ENCODE measurements around the gene ACMSD. TPM values are rescaled to one million over a fixed set of nuclear protein-coding genes. Genes with fewer than 3 reads are reported as not detected.
"Not testable (repeated sequence)": the region's sequence is repeated elsewhere in the genome, so short reads cannot be mapped to it uniquely, and the experiment has no call there.

ACMSD gene
- total RNA-seq, 2 experiments from 2014 or later: not detected

DNA sequence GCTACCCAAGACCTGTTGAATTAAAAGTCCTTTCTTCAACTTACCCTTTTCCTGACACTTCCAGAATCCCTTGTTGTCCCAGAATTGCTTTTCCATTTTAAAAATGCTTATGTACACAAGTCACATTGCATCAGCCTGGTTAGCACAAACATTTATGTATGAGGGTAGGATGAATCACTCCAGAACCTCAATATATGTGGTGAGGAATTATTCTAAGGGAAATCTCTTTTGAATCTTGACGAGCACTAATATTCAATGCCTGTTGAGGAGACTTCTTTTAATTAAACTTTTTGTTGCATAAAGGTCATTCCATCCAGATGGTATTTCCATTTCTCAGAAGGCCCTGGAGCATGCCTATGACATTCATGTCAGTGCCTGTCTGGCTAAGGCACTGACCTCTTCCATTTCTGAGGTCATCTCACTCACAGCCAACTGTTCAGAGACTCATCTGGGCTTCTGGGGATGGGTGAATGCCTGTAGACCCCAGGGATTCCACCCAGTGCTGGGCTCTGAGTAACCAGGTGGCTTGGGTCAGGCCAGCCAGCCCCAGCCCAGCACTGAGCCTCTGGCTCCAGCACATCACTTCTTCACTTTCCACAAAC, 28.2 kb downstream of the ACMSD start:
- DNase-seq: no peak
- Mint-ChIP-seq H3K36me3 (no peaks in the 10 kb centered on the region), H3K27ac (no peak overlapping the region), H3K27me3 (no peaks in the 10 kb centered on the region), H3K4me3 (no peak overlapping the region), H3K4me1 (no peaks in the 10 kb centered on the region), H3K9me3 (no peaks in the 10 kb centered on the region)

DNA sequence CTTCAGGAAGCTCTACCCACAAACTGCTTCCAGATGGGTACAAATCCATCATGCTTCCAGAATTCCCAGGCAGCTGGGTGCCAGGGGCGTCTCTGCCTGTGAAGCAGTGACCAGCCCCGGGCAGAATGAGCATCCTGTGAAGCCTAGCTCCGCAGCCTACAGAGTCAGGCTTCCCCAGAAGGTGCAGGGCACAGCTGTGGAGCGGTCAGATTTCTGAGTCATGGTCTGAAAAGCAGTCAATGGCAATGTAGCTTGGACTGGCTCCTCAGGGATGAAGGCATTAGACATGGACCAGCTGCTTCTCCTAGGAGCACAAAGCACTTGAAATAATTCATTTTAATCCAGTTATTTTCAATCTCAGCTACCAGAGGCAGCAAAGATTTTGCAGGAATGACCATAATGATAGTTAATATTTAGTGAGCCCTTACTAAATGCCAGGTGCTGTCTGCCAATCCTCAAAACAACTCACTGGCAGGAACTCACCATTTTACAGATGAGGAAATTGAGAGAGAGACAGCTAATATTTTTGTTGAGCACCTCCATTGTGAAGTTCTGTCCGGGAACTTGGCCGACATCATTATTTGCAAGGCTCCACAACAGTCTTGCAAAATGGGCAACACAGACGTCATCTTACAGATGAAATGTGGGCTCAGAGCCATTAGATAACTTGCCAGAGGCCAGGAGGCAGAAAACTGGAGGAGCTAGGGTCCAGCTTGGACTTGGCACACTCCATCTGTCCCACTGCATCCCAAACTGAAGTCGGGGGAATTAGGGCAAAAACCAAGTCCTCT, 31.7 kb downstream of the ACMSD start:
- H3K27me3 Mint-ChIP-seq: no peaks in the 10 kb centered on the region
- DNase-seq: no peak
- no peak overlapping the region for H3K27ac Mint-ChIP-seq
- no peaks in the 10 kb centered on the region for H3K4me1 Mint-ChIP-seq
- no peaks in the 10 kb centered on the region for H3K36me3 Mint-ChIP-seq
- no peaks in the 10 kb centered on the region for H3K9me3 Mint-ChIP-seq
- H3K4me3 Mint-ChIP-seq: no peak overlapping the region

DNA sequence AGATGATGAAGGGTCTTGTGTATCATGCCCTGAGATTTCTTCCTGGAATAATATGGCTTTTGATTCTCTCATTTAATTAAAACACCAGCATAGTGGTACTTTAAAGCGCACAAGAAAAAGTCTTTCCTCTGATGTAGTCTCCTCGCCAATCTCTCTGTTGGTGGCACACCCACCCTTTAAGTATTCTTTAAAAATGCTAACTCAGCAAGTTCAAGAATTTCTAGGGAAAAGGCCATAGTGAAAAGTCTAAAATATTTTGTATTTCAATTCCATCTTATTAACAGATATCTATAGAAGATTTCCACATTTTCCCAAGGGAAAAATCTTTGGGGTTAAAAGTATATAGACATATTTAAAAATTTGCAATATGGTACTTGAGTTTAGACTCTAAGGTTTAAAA, 34.7 kb downstream of the ACMSD start:
- no peaks in the 10 kb centered on the region for H3K27me3 Mint-ChIP-seq
- no peak overlapping the region for H3K27ac Mint-ChIP-seq
- H3K4me1 Mint-ChIP-seq: no peaks in the 10 kb centered on the region
- H3K4me3 Mint-ChIP-seq: no peak overlapping the region
- peaks cover 8% of the 10 kb centered on the region for H3K9me3 Mint-ChIP-seq
- peaks cover 4% of the 10 kb centered on the region for H3K36me3 Mint-ChIP-seq
- DNase-seq: no peak

DNA sequence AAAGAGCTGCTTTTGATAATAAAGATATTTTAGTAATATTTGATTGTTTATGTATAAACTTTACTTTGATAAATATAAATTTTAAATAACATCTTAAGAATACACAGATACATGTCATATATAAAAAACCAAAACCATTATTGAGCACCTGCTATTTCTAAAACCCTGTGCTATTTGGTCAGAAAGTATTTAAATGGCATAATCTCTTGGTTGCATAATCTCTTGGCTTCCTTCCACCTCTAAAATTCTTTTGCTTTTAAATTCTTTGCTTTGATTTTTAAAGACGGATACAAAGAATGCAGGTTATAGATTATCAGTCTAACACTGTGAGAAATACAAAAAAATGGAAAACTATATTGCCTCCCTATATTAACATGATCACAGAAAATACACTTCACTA, 36.9 kb downstream of the ACMSD start:
- Mint-ChIP-seq H3K27ac (no peak overlapping the region), H3K4me3 (no peak overlapping the region)

DNA sequence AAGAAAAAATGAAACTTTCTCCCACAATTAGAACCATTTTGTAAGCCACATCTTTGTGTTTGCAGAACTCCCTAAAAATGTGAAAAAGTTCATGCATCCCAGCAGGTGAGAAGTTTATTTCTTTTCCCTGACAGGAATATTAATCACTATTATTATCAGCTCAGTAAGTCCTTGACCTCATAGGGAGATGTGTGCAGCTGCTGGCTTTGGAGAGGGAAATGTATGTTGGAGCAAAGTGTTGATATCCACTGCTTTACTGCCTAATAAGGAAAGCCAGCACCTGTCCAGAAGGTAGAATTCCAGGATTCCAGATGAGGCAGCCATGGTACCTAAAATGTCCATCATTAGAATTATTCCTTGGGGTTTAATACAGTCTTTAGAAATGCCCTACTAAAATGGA, 44.4 kb downstream of the ACMSD start:
- no peak for DNase-seq
- Mint-ChIP-seq H3K4me3 (no peak overlapping the region), H3K27me3 (no peaks in the 10 kb centered on the region), H3K9me3 (peaks cover 16% of the 10 kb centered on the region), H3K4me1 (no peaks in the 10 kb centered on the region), H3K36me3 (peaks cover 5% of the 10 kb centered on the region), H3K27ac (no peak overlapping the region)

More for the DNA sequence above, 36.9 kb downstream of the ACMSD start:
- Mint-ChIP-seq H3K4me1 (no peaks in the 10 kb centered on the region), H3K36me3 (peaks cover 5% of the 10 kb centered on the region), H3K27me3 (no peaks in the 10 kb centered on the region), H3K9me3 (peaks cover 21% of the 10 kb centered on the region)
- no peak for DNase-seq

DNA sequence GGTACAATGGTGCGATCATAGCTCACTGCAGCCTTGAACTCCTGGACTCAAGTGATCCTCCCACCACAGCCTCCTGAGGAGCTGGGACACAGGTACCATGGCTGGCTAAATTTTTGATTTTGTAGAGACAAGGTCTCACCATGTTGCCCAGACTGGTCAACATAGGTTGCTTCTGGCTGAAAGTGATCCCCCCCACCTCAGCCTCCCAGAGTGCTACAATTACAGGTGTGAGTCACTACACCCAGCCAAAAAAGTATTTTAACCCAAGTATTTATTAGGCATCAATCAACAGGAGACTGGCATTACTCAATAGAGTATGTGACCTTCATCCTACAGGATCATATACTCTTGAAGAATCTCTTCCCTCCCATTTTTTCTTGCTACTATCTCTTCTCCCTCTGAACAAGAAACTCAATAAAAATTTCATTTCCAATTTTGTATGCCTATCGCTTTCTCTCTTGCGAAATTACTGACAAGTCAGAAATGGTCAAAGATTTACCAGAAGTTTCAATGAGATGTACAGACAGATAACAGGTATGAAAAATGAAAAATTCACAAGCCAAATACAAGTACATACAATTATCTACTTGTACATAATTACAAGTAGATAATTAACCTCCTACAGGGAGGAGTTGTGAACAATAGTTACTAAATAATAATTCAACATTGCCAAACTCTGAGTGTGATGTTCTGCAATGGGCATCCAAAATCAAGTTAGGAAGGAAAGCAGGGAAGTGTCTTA, 45.3 kb downstream of the ACMSD start:
- no peaks in the 10 kb centered on the region for H3K36me3 Mint-ChIP-seq
- no peaks in the 10 kb centered on the region for H3K4me1 Mint-ChIP-seq
- no peak overlapping the region for H3K27ac Mint-ChIP-seq
- H3K27me3 Mint-ChIP-seq: no peaks in the 10 kb centered on the region
- H3K9me3 Mint-ChIP-seq: peaks cover 11% of the 10 kb centered on the region
- no peak for DNase-seq
- no peak overlapping the region for H3K4me3 Mint-ChIP-seq

DNA sequence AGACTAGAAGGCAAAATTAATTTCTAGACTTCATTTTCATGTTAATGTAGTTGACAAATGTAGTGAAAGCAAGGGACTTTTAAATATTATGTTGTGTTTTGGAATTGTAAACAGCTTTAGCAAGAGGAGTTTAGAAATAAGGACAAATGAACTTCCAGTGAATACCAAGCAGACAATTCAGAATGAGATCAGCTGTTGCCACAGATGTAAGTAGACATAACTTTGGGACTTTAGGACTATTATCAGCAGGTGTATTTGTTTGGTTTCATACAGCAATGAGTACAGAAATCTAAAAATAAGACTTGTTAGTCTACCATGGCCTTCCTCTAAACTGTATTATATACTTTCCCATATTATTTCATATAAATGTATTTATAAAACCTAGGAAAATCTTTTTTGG, 46.0 kb downstream of the ACMSD start:
- Mint-ChIP-seq H3K4me1 (no peaks in the 10 kb centered on the region), H3K27ac (no peak overlapping the region), H3K27me3 (no peaks in the 10 kb centered on the region), H3K36me3 (no peaks in the 10 kb centered on the region), H3K4me3 (no peak overlapping the region), H3K9me3 (peaks cover 4% of the 10 kb centered on the region)
- no peak for DNase-seq

DNA sequence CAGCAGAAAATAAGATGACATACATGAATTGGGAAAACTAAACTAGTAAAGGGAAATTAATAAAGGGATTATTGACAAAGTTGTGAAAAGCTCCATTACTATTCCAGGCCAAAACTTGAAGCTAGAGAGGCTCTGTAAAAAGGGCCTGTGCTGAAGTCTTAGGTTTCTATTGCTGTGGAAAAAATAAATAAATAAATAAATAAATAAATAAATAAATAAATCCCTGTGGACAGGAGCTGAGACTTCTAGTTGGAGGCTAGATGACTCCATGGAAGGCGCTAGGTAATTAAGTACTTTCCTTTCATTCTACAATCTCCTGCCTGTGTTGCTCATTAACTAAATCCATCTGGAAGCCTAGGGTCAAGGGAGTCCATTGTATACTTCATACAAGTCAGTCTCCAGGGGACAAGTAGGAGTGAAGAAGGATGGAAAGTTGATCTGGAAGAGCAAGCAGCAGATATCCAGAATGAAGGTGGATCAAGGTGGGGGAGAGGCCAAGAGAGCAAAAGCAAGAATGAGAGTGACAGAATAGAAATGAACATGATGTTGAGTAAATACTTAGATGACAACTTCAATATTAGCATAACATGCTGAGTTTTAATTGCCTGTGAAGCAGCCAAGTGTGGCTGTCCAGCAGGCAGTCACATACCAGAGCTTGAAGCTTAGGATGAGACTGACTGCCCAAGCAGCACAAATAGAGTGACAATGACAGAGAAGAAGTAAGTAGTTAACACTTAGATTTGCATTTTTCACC, 54.0 kb downstream of the ACMSD start:
- Mint-ChIP-seq H3K27me3 (no peaks in the 10 kb centered on the region), H3K36me3 (no peaks in the 10 kb centered on the region), H3K4me3 (no peak overlapping the region), H3K4me1 (no peaks in the 10 kb centered on the region), H3K27ac (no peak overlapping the region), H3K9me3 (no peaks in the 10 kb centered on the region)
- DNase-seq: no peak

DNA sequence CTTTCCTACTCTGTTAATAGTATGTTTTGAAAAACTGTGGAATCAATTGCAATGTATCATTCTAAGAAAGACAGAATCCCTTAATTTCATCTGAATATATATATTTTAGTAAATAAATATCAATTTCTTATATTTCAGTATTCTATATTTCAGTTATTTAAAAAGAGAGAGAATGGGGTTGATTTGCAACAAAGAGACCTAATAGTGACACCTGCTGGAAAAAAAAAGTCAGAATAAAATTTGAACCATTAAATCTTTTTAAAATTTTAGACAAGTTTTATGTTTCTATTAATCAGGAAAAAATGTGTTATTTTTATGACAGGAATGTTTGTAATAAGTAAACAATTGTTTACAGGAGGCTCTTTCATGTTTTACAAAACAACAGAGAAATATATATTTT, 59.5 kb downstream of the ACMSD start:
- no peaks in the 10 kb centered on the region for H3K36me3 Mint-ChIP-seq
- no peaks in the 10 kb centered on the region for H3K4me1 Mint-ChIP-seq
- DNase-seq: no peak
- H3K27me3 Mint-ChIP-seq: no peaks in the 10 kb centered on the region
- no peak overlapping the region for H3K27ac Mint-ChIP-seq
- H3K4me3 Mint-ChIP-seq: no peak overlapping the region
- H3K9me3 Mint-ChIP-seq: no peaks in the 10 kb centered on the region

DNA sequence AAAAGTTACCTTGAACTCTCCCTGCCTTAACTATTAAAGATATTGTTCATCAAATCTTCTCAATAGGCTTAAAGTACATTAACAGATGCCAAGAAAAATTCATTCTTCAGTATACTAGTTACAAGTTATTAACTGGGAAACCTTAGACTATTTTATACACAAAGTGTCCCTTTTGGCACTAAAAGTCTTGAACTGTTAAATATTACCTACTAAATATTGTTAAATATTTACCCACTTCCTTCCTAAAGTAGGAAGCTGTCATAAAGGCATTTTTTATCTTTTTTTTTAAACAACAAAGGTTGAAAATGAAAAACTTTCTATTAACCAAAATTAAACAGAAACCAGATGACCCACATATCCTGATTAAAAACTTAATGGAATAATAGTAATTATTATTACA, 60.8 kb downstream of the ACMSD start:
- no peaks in the 10 kb centered on the region for H3K27me3 Mint-ChIP-seq
- no peak overlapping the region for H3K27ac Mint-ChIP-seq
- H3K9me3 Mint-ChIP-seq: no peaks in the 10 kb centered on the region
- no peak for DNase-seq
- H3K4me1 Mint-ChIP-seq: no peaks in the 10 kb centered on the region
- no peaks in the 10 kb centered on the region for H3K36me3 Mint-ChIP-seq
- no peak overlapping the region for H3K4me3 Mint-ChIP-seq

DNA sequence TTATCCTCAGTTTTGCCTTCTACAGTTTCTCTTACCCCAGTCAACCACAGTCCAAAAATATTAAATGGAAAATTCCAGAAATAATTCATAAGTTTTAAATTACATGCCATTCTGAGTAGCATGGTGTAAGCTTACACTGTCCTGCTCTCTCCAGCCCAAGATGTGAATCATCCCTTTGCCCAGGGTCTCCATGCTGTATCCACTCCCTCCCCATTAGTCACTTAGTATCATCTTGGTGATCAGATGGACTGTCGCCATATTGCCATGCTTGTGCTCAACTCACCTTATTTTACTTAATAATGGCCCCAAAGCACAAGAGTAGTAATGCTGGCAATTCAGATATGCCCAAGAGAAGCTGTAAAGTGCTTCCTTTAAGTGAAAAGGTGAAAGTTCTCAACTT, 61.7 kb downstream of the ACMSD start:
- no peaks in the 10 kb centered on the region for H3K36me3 Mint-ChIP-seq
- H3K9me3 Mint-ChIP-seq: no peaks in the 10 kb centered on the region
- H3K27me3 Mint-ChIP-seq: no peaks in the 10 kb centered on the region
- no peak overlapping the region for H3K4me3 Mint-ChIP-seq
- no peaks in the 10 kb centered on the region for H3K4me1 Mint-ChIP-seq
- H3K27ac Mint-ChIP-seq: no peak overlapping the region
- no peak for DNase-seq

DNA sequence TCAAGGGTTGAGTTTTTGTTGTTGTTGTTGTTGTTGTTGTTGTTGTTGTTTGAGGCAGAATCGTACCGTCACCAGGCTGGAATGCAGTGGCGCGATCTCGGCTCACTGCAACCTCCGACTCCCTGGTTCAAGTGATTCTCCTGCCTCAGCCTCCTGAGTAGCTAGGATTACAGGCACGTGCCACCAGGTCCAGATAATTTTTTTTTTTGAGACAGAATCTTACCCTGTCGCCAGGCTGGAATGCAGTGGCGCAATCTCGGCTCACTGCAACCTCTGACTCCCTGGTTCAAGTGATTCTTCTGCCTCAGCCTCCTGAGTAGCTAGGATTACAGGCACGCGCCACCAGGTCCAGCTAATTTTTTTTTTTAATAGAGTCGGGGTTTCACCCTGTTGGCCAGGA, 65.3 kb downstream of the ACMSD start:
- not testable (repeated sequence) for H3K27me3 Mint-ChIP-seq, H3K4me3 Mint-ChIP-seq, DNase-seq, H3K4me1 Mint-ChIP-seq, H3K36me3 Mint-ChIP-seq, H3K9me3 Mint-ChIP-seq, H3K27ac Mint-ChIP-seq

DNA sequence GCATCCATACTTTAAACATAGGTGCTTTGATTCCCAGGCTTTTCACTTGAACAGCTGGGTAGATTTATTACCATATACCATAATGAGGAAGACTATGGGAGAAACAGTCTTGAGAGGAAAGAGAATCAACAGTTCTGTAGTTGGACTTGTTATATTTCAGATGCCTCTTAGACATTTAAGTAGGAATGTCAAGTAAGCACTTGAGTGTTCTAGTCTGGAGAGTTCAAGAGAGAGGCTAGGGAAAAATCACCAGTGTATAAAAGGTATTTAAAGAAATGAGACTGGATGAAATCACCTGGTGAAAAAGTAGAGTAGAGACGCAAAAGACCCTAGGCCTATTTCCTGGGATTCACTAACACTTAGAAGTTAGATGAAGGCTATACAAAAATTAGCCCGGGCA, 66.8 kb downstream of the ACMSD start:
- no peak overlapping the region for H3K27ac Mint-ChIP-seq
- H3K27me3 Mint-ChIP-seq: no peaks in the 10 kb centered on the region
- DNase-seq: no peak
- peaks cover 8% of the 10 kb centered on the region for H3K9me3 Mint-ChIP-seq
- H3K4me3 Mint-ChIP-seq: no peak overlapping the region
- H3K36me3 Mint-ChIP-seq: peaks cover 5% of the 10 kb centered on the region
- no peaks in the 10 kb centered on the region for H3K4me1 Mint-ChIP-seq

DNA sequence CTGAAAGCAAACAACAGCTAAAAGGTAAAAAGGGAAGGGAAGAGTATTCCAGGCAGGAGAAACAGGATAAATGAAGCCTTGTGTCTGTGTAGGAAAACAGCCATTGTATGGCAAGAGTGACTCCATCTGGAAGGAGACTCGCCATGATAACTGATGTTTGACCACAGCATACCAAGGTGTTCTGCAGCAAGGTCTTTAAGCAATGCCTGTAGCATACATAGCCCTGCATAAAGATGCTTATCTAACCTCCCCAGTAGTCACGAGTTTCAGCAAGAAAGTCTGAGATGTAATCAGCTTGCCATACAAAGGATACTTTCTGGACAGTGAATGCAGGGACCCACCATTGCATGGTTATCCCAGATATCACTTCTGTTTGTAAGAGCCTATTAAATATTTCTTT, 68.3 kb downstream of the ACMSD start:
- Mint-ChIP-seq H3K36me3 (peaks cover 5% of the 10 kb centered on the region), H3K9me3 (peaks cover 8% of the 10 kb centered on the region), H3K4me1 (no peaks in the 10 kb centered on the region), H3K4me3 (no peak overlapping the region), H3K27ac (no peak overlapping the region), H3K27me3 (no peaks in the 10 kb centered on the region)
- no peak for DNase-seq

DNA sequence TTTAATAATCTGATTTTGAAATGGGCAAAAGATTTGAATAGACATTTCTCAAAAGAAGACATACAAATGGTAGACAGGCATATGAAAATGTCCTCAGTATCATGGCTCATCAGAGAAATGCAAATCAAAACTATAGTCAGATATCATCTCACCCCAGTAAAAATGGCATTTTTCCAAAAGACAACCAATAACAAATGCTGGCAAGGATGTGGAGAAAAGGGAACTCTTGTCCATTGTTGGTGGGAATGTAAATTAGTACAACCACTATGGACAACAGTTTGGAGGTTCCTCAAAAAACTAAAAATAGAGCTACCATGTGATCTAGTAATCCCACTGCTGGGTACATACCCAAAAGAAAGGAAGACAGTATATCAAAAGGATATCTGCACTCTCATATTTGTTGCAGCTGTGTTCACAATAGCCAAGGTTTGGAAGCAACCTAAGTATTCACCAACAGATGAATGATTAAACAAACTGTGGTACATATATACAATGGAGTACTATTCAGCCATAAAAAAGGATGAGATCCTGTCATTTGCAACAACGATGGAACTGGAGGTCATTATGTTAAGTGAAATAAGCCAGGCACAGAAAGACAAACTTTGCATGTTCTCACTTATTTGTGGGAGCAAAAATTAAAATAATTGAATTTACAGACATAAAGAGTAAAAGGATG, 69.2 kb downstream of the ACMSD start:
- H3K36me3 Mint-ChIP-seq, H3K9me3 Mint-ChIP-seq, H3K4me1 Mint-ChIP-seq, H3K27me3 Mint-ChIP-seq, H3K27ac Mint-ChIP-seq, H3K4me3 Mint-ChIP-seq, DNase-seq: not testable (repeated sequence)

All from activated naive CD8-positive, alpha-beta T cell treated with anti-CD3 and anti-CD28 coated beads for 36 hours (primary cell).